ENCODE measurements around the gene PRSS50. TPM values are rescaled to one million over a fixed set of nuclear protein-coding genes. Genes with fewer than 3 reads are reported as not detected.

The PRSS50 gene
- total and polyA plus RNA-seq, 2 donors (not counting 3 experiments of a cell fraction or from before 2014, with no cell fraction given) = not detected

GRCh38 chr3:46695177-46695961, 22.3 kb downstream of the PRSS50 start:
- BruUV-seq (replicated peaks) = no TSS peak
- peak; percentile 86 for DNase-seq (ENCODE audit: low read depth, low spot score)
- dilution Hi-C loops (cut with MboI; ENCODE audit: extremely low pct_ligation_motif_present, low sequenced_read_pairs) = no loop called here
- TF ChIP-seq EZH2 (IDR thresholded peaks at IDR 0.05; ENCODE audit: borderline replicate concordance, low read depth, low read length, severe bottlenecking) = no peak
- TF ChIP-seq POLR2A (IDR thresholded peaks at IDR 0.05; ENCODE audit: low read depth, low read length) = peak; percentile 28
- TF ChIP-seq GATA2 (IDR thresholded peaks at IDR 0.05; ENCODE audit: insufficient read depth, insufficient read length, low read depth, low read length) = peak; percentile 55
- TF ChIP-seq JUN (IDR thresholded peaks at IDR 0.05; ENCODE audit: borderline replicate concordance, insufficient read depth, insufficient read length, low read depth) = peak; percentile 59
- peak; percentile 86 for TF ChIP-seq MAX (IDR thresholded peaks at IDR 0.05; ENCODE audit: insufficient read depth, insufficient read length)
- TF ChIP-seq MYC (IDR thresholded peaks at IDR 0.05; ENCODE audit: low read depth, low read length) = peak; percentile 75
- peak; percentile 84 for TF ChIP-seq POLR2AphosphoS5 (IDR thresholded peaks at IDR 0.05; ENCODE audit: insufficient read depth, low read depth, low read length)
- TF ChIP-seq FOS (IDR thresholded peaks at IDR 0.05; ENCODE audit: borderline replicate concordance, insufficient read depth, low read length) = peak; percentile 44
- TF ChIP-seq, protein P1, sequence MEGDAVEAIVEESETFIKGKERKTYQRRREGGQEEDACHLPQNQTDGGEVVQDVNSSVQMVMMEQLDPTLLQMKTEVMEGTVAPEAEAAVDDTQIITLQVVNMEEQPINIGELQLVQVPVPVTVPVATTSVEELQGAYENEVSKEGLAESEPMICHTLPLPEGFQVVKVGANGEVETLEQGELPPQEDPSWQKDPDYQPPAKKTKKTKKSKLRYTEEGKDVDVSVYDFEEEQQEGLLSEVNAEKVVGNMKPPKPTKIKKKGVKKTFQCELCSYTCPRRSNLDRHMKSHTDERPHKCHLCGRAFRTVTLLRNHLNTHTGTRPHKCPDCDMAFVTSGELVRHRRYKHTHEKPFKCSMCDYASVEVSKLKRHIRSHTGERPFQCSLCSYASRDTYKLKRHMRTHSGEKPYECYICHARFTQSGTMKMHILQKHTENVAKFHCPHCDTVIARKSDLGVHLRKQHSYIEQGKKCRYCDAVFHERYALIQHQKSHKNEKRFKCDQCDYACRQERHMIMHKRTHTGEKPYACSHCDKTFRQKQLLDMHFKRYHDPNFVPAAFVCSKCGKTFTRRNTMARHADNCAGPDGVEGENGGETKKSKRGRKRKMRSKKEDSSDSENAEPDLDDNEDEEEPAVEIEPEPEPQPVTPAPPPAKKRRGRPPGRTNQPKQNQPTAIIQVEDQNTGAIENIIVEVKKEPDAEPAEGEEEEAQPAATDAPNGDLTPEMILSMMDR (IDR thresholded peaks at IDR 0.05; ENCODE audit: extremely low read depth in 1 of 2, insufficient read depth in 1 of 2, low read depth in 1 of 2, low read length in 2 of 2) = peak; percentile 26 to 27
- Histone ChIP-seq H3K4me3 (replicated peaks in 1 of 3; ENCODE audit: insufficient read depth in 1 of 3, low read depth in 1 of 3, low read length in 3 of 3) (no peak overlapping the region), H4K20me1 (replicated peaks; ENCODE audit: control insufficient read depth, extremely low read depth, insufficient read depth, low read length) (no peaks in the 10 kb centered on the region), H3K27ac (ENCODE audit: insufficient read depth, low read depth, low read length) (peak overlapping the region; percentile 64), H3K4me1 (ENCODE audit: control insufficient read depth, extremely low read depth, insufficient read depth, low read length) (peaks cover 22% of the 10 kb centered on the region), H3K9ac (replicated peaks; ENCODE audit: extremely low read depth, insufficient read depth, low read length) (peak overlapping the region; percentile 14), H3K36me3 (ENCODE audit: control insufficient read depth in 2 of 2, extremely low read depth in 1 of 2, insufficient read depth in 2 of 2, low read length in 2 of 2) (no peaks in the 10 kb centered on the region), H2AFZ (ENCODE audit: low read depth, low read length) (peak overlapping the region; percentile 36), H3K9me1 (replicated peaks; ENCODE audit: control insufficient read depth, extremely low read depth, insufficient read depth, low read length) (no peaks in the 10 kb centered on the region), H3K9me3 (replicated peaks; ENCODE audit: control insufficient read depth, insufficient read depth, low read length) (no peaks in the 10 kb centered on the region), H3K27me3 (ENCODE audit: control insufficient read depth in 2 of 2, insufficient read depth in 2 of 2, low read length in 2 of 2) (no peaks in the 10 kb centered on the region), H3K79me2 (ENCODE audit: control insufficient read depth, insufficient read depth, low read length) (no peaks in the 10 kb centered on the region), H3K4me2 (ENCODE audit: insufficient read depth, low read length) (no peak overlapping the region)
- POLR2A ChIA-PET = interaction anchor here (0.7 kb wide), 1 partner anchor 624 kb away, joined by 3 read pairs; no protein-coding TSS in a partner anchor
- CTCF ChIA-PET = interaction anchor here (0.8 to 2.9 kb wide), 10 partner anchors 10 to 214 kb away, joined by 3 to 18 read pairs (median 4); partner anchors contain the start of gene PRSS50
- peak; percentile 99 for FAIRE-seq
- intact Hi-C loops (cut with micrococcal nuclease) = loop anchor here (2.0 kb wide), 1 partner anchor 65 kb away; no protein-coding TSS in a partner anchor

Data from endothelial cell of umbilical vein (primary cell).